ENCODE data around the gene PIK3CD. TPM values are rescaled to one million over a fixed set of nuclear protein-coding genes. Genes with fewer than 3 reads are reported as not detected.

The PIK3CD gene
- total RNA-seq, 1 donor from 2014 or later: 15.7 TPM

GRCh38 chr1:9607352-9607751, 44.2 kb upstream of the PIK3CD start:
- H3K9me3 Mint-ChIP-seq (ENCODE audit: low read depth): no peaks in the 10 kb centered on the region
- no peaks in the 10 kb centered on the region for H3K4me1 Mint-ChIP-seq (ENCODE audit: low read depth)
- DNase-seq (ENCODE audit: low spot score, unreplicated experiment): no peak
- TF ChIP-seq CTCF (IDR thresholded peaks at IDR 0.05; ENCODE audit: unreplicated experiment): no peak
- no peak overlapping the region for H3K27ac Mint-ChIP-seq
- H3K27me3 Mint-ChIP-seq: no peaks in the 10 kb centered on the region
- H3K4me3 Mint-ChIP-seq (ENCODE audit: low read depth): no peak overlapping the region
- H3K36me3 Mint-ChIP-seq (ENCODE audit: insufficient read depth): peaks cover 6% of the 10 kb centered on the region

- no peak for TF ChIP-seq CTCF (IDR thresholded peaks at IDR 0.05; ENCODE audit: unreplicated experiment)
- DNase-seq (ENCODE audit: low spot score, unreplicated experiment): no peak
- no peak overlapping the region for H3K4me3 Mint-ChIP-seq (ENCODE audit: low read depth)
Observed at GRCh38 chr1:9609998-9610397, 41.5 kb upstream of the PIK3CD start.

GRCh38 chr1:9610548-9610947, 41.0 kb upstream of the PIK3CD start:
- no peak overlapping the region for H3K4me3 Mint-ChIP-seq (ENCODE audit: low read depth)
- DNase-seq (ENCODE audit: low spot score, unreplicated experiment): no peak
- no peaks in the 10 kb centered on the region for H3K9me3 Mint-ChIP-seq (ENCODE audit: low read depth)
- no peak overlapping the region for H3K27ac Mint-ChIP-seq
- no peak for TF ChIP-seq CTCF (IDR thresholded peaks at IDR 0.05; ENCODE audit: unreplicated experiment)
- H3K27me3 Mint-ChIP-seq: no peaks in the 10 kb centered on the region
- H3K4me1 Mint-ChIP-seq (ENCODE audit: low read depth): no peaks in the 10 kb centered on the region
- peaks cover 3% of the 10 kb centered on the region for H3K36me3 Mint-ChIP-seq (ENCODE audit: insufficient read depth)

More at GRCh38 chr1:9609998-9610397, 41.5 kb upstream of the PIK3CD start:
- Mint-ChIP-seq H3K4me1 (ENCODE audit: low read depth) (no peaks in the 10 kb centered on the region), H3K36me3 (ENCODE audit: insufficient read depth) (peaks cover 3% of the 10 kb centered on the region), H3K9me3 (ENCODE audit: low read depth) (no peaks in the 10 kb centered on the region), H3K27ac (no peak overlapping the region), H3K27me3 (no peaks in the 10 kb centered on the region)

- no peak for TF ChIP-seq CTCF (IDR thresholded peaks at IDR 0.05; ENCODE audit: unreplicated experiment)
- H3K27ac Mint-ChIP-seq: no peak overlapping the region
- H3K9me3 Mint-ChIP-seq (ENCODE audit: low read depth): no peaks in the 10 kb centered on the region
- DNase-seq (ENCODE audit: low spot score, unreplicated experiment): no peak
- no peaks in the 10 kb centered on the region for H3K4me1 Mint-ChIP-seq (ENCODE audit: low read depth)
- no peaks in the 10 kb centered on the region for H3K27me3 Mint-ChIP-seq
- H3K36me3 Mint-ChIP-seq (ENCODE audit: insufficient read depth): peaks cover 1% of the 10 kb centered on the region
- H3K4me3 Mint-ChIP-seq (ENCODE audit: low read depth): no peak overlapping the region
Observed at GRCh38 chr1:9611716-9612115, 39.8 kb upstream of the PIK3CD start.

GRCh38 chr1:9612162-9612845, 39.2 kb upstream of the PIK3CD start:
- DNase-seq (ENCODE audit: low spot score, unreplicated experiment): no peak

More at GRCh38 chr1:9612162-9612845, 39.2 kb upstream of the PIK3CD start:
- Mint-ChIP-seq H3K9me3 (ENCODE audit: low read depth) (no peaks in the 10 kb centered on the region), H3K4me3 (ENCODE audit: low read depth) (no peak overlapping the region), H3K27me3 (no peaks in the 10 kb centered on the region), H3K27ac (no peak overlapping the region), H3K36me3 (ENCODE audit: insufficient read depth) (peaks cover 1% of the 10 kb centered on the region), H3K4me1 (ENCODE audit: low read depth) (no peaks in the 10 kb centered on the region)
- no peak for TF ChIP-seq CTCF (IDR thresholded peaks at IDR 0.05; ENCODE audit: unreplicated experiment)
